ENCODE measurements around the gene QPCT. TPM values are rescaled to one million over a fixed set of nuclear protein-coding genes. Genes with fewer than 3 reads are reported as not detected.
A peak's percentile ranks its signal among the peaks of the same experiment; 100 is the strongest.

The QPCT gene
- total RNA-seq, 1 donor from 2014 or later = 6.9 TPM

- H3K9me3 ChIP-seq = no peaks in the 10 kb centered on the region
- intact Hi-C loops (cut with DNase I) = no loop called here
- H3K4me1 ChIP-seq = no peaks in the 10 kb centered on the region
- H3K27ac ChIP-seq = no peak overlapping the region
- H3K36me3 ChIP-seq = no peaks in the 10 kb centered on the region
- H3K4me3 ChIP-seq = no peak overlapping the region
- no peak for DNase-seq (ENCODE audit: extremely low spot score in 2 of 2)
- no peak for TF ChIP-seq POLR2A (IDR thresholded peaks at IDR 0.05)
- TF ChIP-seq CTCF (IDR thresholded peaks at IDR 0.05) = no peak
- TF ChIP-seq POLR2AphosphoS5 (IDR thresholded peaks at IDR 0.05; ENCODE audit: insufficient read depth in 1 of 2, low read depth in 1 of 2) = no peak
- H3K27me3 ChIP-seq = no peaks in the 10 kb centered on the region
Observed at GRCh38 chr2:37361994-37362698, 17.7 kb downstream of the QPCT start.

GRCh38 chr2:37364351-37364750 is 19.9 kb downstream of the QPCT start:
- intact Hi-C loops (cut with DNase I) = no loop called here
- H3K27ac ChIP-seq = no peak overlapping the region
- DNase-seq (ENCODE audit: extremely low spot score in 2 of 2) = no peak
- H3K36me3 ChIP-seq = no peaks in the 10 kb centered on the region
- H3K4me1 ChIP-seq = no peaks in the 10 kb centered on the region
- no peaks in the 10 kb centered on the region for H3K27me3 ChIP-seq
- no peak overlapping the region for H3K4me3 ChIP-seq
- no peaks in the 10 kb centered on the region for H3K9me3 ChIP-seq
- TF ChIP-seq POLR2A (IDR thresholded peaks at IDR 0.05) = no peak
- TF ChIP-seq POLR2AphosphoS5 (IDR thresholded peaks at IDR 0.05; ENCODE audit: insufficient read depth in 1 of 2, low read depth in 1 of 2) = no peak
- no peak for TF ChIP-seq CTCF (IDR thresholded peaks at IDR 0.05)

- DNase-seq (ENCODE audit: extremely low spot score in 2 of 2) = no peak
- TF ChIP-seq POLR2A (IDR thresholded peaks at IDR 0.05) = no peak
- no peak for TF ChIP-seq POLR2AphosphoS5 (IDR thresholded peaks at IDR 0.05; ENCODE audit: insufficient read depth in 1 of 2, low read depth in 1 of 2)
Observed at GRCh38 chr2:37365669-37366068, 21.2 kb downstream of the QPCT start.

GRCh38 chr2:37366773-37367172 is 22.3 kb downstream of the QPCT start:
- Histone ChIP-seq H3K4me3 (no peak overlapping the region), H3K9me3 (no peaks in the 10 kb centered on the region), H3K4me1 (no peaks in the 10 kb centered on the region), H3K27ac (no peak overlapping the region), H3K36me3 (no peaks in the 10 kb centered on the region), H3K27me3 (no peaks in the 10 kb centered on the region)
- intact Hi-C loops (cut with DNase I) = no loop called here
- no peak for DNase-seq (ENCODE audit: extremely low spot score in 2 of 2)
- TF ChIP-seq CTCF (IDR thresholded peaks at IDR 0.05) (no peak), POLR2A (IDR thresholded peaks at IDR 0.05) (no peak), POLR2AphosphoS5 (IDR thresholded peaks at IDR 0.05; ENCODE audit: insufficient read depth in 1 of 2, low read depth in 1 of 2) (no peak)

More at GRCh38 chr2:37365669-37366068, 21.2 kb downstream of the QPCT start:
- Histone ChIP-seq H3K9me3 (no peaks in the 10 kb centered on the region), H3K4me3 (no peak overlapping the region), H3K4me1 (no peaks in the 10 kb centered on the region), H3K27ac (no peak overlapping the region), H3K36me3 (no peaks in the 10 kb centered on the region), H3K27me3 (no peaks in the 10 kb centered on the region)
- intact Hi-C loops (cut with DNase I) = no loop called here

- DNase-seq (ENCODE audit: extremely low spot score in 2 of 2) = peak in 1 of 2 donors; percentile 13
- Histone ChIP-seq H3K36me3 (no peaks in the 10 kb centered on the region), H3K9me3 (no peaks in the 10 kb centered on the region), H3K27ac (no peak overlapping the region), H3K27me3 (no peaks in the 10 kb centered on the region), H3K4me3 (no peak overlapping the region), H3K4me1 (no peaks in the 10 kb centered on the region)
- intact Hi-C loops (cut with DNase I) = no loop called here
- TF ChIP-seq POLR2AphosphoS5 (IDR thresholded peaks at IDR 0.05; ENCODE audit: insufficient read depth in 1 of 2, low read depth in 1 of 2) (no peak), POLR2A (IDR thresholded peaks at IDR 0.05) (no peak), CTCF (IDR thresholded peaks at IDR 0.05) (no peak)
Observed at GRCh38 chr2:37367310-37367709, 22.9 kb downstream of the QPCT start.
